Measurements from ENCODE around the gene TOP2B. TPM values are rescaled to one million over a fixed set of nuclear protein-coding genes. Genes with fewer than 3 reads are reported as not detected.

Gene TOP2B
- total RNA-seq, 6 experiments from 2014 or later = 69.9 to 97.1 (median 88.5) TPM

DNA sequence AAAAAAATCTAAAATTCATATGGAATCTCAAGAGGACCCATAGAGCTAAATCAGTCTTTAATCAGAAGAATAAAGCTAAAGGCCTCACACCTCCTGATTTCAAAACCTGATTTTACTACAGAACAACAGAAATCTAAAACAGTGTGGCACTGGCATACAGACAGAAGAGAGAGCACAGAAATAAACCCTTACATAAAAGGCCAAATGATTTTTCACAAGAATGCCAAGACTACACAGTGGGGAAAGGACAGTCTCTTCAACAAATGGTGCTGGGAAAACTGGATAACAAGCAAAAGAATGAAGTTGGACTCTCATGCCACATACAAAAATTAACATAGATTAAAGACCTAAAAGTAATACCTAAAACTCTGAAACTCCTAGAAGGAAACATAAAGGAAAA is 10.1 kb downstream of the TOP2B start:
- no peaks in the 10 kb centered on the region for H3K9me3 Mint-ChIP-seq
- H3K36me3 Mint-ChIP-seq (ENCODE audit: low read depth) = peaks cover 7% of the 10 kb centered on the region; the same call in 1 of the 2 replicates
- H3K4me1 Mint-ChIP-seq (ENCODE audit: low read depth) = peaks cover 40% of the 10 kb centered on the region
- H3K27me3 Mint-ChIP-seq (ENCODE audit: insufficient read depth) = no peaks in the 10 kb centered on the region
- TF ChIP-seq, protein P1, sequence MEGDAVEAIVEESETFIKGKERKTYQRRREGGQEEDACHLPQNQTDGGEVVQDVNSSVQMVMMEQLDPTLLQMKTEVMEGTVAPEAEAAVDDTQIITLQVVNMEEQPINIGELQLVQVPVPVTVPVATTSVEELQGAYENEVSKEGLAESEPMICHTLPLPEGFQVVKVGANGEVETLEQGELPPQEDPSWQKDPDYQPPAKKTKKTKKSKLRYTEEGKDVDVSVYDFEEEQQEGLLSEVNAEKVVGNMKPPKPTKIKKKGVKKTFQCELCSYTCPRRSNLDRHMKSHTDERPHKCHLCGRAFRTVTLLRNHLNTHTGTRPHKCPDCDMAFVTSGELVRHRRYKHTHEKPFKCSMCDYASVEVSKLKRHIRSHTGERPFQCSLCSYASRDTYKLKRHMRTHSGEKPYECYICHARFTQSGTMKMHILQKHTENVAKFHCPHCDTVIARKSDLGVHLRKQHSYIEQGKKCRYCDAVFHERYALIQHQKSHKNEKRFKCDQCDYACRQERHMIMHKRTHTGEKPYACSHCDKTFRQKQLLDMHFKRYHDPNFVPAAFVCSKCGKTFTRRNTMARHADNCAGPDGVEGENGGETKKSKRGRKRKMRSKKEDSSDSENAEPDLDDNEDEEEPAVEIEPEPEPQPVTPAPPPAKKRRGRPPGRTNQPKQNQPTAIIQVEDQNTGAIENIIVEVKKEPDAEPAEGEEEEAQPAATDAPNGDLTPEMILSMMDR (IDR thresholded peaks at IDR 0.05) = no peak
- H3K4me3 Mint-ChIP-seq = no peak overlapping the region
- H3K27ac Mint-ChIP-seq = no peak overlapping the region
- no peak for DNase-seq

DNA sequence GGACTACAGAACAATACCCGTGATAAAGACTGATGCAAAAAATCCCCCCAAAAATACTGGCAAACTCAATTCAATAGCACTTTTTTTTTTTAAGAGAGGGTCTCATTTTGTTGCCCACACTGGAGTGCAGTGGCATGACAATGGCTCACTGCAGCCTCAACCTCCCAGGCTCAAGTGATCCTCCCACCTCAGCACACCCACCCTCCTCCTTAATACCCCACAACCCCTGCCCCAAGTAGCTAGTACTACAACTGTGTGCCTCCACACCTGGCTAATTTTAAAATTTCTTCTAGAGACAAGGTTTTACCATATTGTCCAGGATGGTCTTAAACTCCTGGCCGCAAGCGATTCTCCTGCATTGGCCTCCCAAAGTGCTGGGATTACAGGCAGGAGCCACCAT is 11.4 kb downstream of the TOP2B start:
- Mint-ChIP-seq H3K4me3 (no peak overlapping the region), H3K9me3 (peaks cover 8% of the 10 kb centered on the region; the same call in 1 of the 2 replicates), H3K27me3 (ENCODE audit: insufficient read depth) (no peaks in the 10 kb centered on the region), H3K4me1 (ENCODE audit: low read depth) (peaks cover 46% of the 10 kb centered on the region), H3K36me3 (ENCODE audit: low read depth) (peaks cover 14% of the 10 kb centered on the region; the same call in 1 of the 2 replicates), H3K27ac (no peak overlapping the region; the same call in 1 of the 2 replicates)
- TF ChIP-seq, protein P1 (IDR thresholded peaks at IDR 0.05) = no peak
- DNase-seq = no peak

DNA sequence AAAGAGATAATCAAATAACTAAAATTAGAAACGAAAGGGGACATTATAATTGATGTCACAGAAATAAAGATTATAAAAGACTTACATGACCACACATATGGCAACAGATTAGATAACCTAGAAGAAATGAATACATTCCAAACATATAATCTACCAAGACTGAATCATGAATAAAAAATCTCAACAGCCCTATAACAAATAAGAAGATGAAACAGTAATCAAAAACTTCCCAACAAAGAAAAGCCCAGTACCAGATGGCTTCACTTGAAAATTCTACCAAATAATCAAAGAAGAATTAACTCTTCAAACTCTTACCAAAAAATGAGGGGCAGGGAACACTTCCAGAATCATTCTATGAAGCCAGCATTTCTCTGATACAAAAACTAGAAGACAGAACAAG is 11.8 kb downstream of the TOP2B start:
- TF ChIP-seq, protein P1 (IDR thresholded peaks at IDR 0.05) = no peak
- no peak for DNase-seq
- Mint-ChIP-seq H3K9me3 (peaks cover 8% of the 10 kb centered on the region; the same call in 1 of the 2 replicates), H3K4me3 (no peak overlapping the region; the same call in 1 of the 2 replicates), H3K4me1 (ENCODE audit: low read depth) (peaks cover 50% of the 10 kb centered on the region), H3K36me3 (ENCODE audit: low read depth) (peaks cover 14% of the 10 kb centered on the region; the same call in 1 of the 2 replicates), H3K27ac (no peak overlapping the region), H3K27me3 (ENCODE audit: insufficient read depth) (no peaks in the 10 kb centered on the region)

DNA sequence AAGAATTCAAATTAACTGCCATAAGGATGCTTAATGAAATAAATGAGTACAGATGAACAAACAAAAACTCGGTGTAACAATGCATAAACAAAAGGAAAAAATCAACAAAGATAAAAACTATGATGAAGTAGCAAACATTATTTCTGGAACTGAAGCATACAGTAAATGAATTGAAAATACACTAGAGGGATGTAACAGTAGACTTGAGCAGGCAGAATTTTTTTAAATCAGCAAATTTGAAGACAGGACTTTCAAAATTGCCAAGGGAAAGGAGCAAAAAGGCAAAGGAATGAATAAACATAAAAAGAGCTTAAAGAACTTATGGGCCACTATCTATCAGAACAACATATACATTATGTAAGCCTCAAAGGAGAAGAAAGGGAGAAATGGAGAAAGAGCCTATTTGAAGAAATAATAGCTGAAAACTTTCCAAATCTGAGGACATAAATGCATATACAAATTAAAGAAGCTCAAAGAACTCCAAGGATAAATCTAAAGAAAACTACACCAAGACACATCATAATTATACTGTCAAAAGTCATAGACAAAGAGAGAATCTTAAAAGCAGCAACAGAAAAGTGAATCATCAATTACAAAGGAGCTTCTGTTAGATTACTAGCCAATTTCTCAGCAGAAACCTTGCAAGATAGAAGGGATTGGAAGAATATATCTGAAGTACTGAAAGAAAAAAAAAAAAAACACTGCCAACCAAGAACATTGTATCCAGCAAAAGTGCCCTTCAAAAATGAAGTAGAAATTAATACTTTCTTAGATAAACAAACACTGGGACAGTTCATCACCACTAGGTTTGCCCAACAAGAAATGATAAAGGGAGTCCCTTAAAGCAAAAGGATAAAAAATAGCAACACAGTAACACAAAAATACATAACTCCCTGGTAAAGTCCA is 15.5 kb downstream of the TOP2B start:
- peaks cover 8% of the 10 kb centered on the region; the same call in 1 of the 2 replicates for H3K9me3 Mint-ChIP-seq

DNA sequence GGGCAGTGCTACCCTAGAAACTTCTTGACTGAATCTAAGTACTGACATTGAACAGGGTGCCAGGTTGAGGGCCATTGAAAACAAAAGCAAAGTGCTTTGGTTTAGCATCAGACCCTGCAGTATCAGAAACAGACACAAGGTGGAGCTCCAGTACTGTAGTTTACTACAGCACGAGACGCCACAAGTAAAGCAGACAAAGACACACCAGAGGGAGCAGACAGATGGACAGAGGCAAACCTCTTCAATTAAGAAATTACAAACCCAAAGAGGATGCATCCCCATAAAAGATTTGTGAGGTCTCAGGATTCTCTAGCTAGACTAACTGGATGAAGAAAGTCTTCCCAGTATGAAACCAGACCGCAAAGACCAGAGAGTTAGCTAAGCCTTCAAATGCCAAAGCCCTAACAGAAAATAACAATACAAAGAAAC is 16.6 kb downstream of the TOP2B start:
- no peak overlapping the region for H3K27ac Mint-ChIP-seq
- TF ChIP-seq, protein P1 (IDR thresholded peaks at IDR 0.05) = peak; percentile 97
- peaks cover 46% of the 10 kb centered on the region for H3K4me1 Mint-ChIP-seq (ENCODE audit: low read depth)
- DNase-seq = peak; percentile 80
- H3K36me3 Mint-ChIP-seq (ENCODE audit: low read depth) = peaks cover 14% of the 10 kb centered on the region; the same call in 1 of the 2 replicates
- no peak overlapping the region for H3K4me3 Mint-ChIP-seq
- no peaks in the 10 kb centered on the region for H3K27me3 Mint-ChIP-seq (ENCODE audit: insufficient read depth)
- H3K9me3 Mint-ChIP-seq = peaks cover 8% of the 10 kb centered on the region; the same call in 1 of the 2 replicates

More for the DNA sequence above, 15.5 kb downstream of the TOP2B start:
- Mint-ChIP-seq H3K27me3 (ENCODE audit: insufficient read depth) (no peaks in the 10 kb centered on the region), H3K36me3 (ENCODE audit: low read depth) (peaks cover 14% of the 10 kb centered on the region; the same call in 1 of the 2 replicates), H3K4me3 (no peak overlapping the region), H3K4me1 (ENCODE audit: low read depth) (peaks cover 56% of the 10 kb centered on the region), H3K27ac (no peak overlapping the region)
- TF ChIP-seq, protein P1 (IDR thresholded peaks at IDR 0.05) = no peak
- DNase-seq = no peak

Measured in HFFc6 (cell line).